IMR-90 (cell line): Measurements from ENCODE around the gene PDXDC1. TPM values are rescaled to one million over a fixed set of nuclear protein-coding genes. Genes with fewer than 3 reads are reported as not detected.

ENCODE experiments used
- ATAC-seq: fragments of 200-7000 bp; cut with Tn5 transposase; 2 replicates; pipeline ENCODE4 v1.9.1; 2020; ENCODE audit warnings: low read depth, mild to moderate bottlenecking, moderate library complexity
- BruUV-seq: library from RNA; stranded (reverse); fragments of 400-500 nt; replicated peaks from 2 replicates; lab custom pipeline; 2021; lab: Mats Ljungman, UMichigan
- CTCF ChIA-PET: fragments of 300-600 bp; formaldehyde crosslinking; extraction: SDS; loops from one replicate; lab custom pipeline; 2021; ENCODE audit warnings: antibody characterized with exemption; lab: Yijun Ruan, JAX
- POLR2A ChIA-PET: fragments of 300-600 bp; sonication (Branson Sonifier 250); formaldehyde crosslinking; loops from one replicate; lab custom pipeline; 2022; ENCODE audit warnings: antibody characterized with exemption; ENCODE audit not compliant: unreplicated experiment; lab: Charles Lee
- DNase-seq: peaks from one replicate; pipeline ENCODE4 v3.0.0; 2013
- H2AFZ ChIP-seq: replicated peaks from 2 replicates; pipeline ENCODE3; 2013; ENCODE audit warnings: low read length, mild to moderate bottlenecking; ENCODE audit not compliant: poor library complexity
- H2AK5ac ChIP-seq: 2 replicates; pipeline ENCODE4 v1.6.1; 2013; ENCODE audit warnings: low read depth, low read length, inconsistent platforms
- H2AK9ac ChIP-seq: replicated peaks from 2 replicates; pipeline ENCODE3; 2013; ENCODE audit warnings: mild to moderate bottlenecking, low read depth, low read length, moderate library complexity; ENCODE audit not compliant: poor library complexity
- H2BK120ac ChIP-seq: 2 replicates; pipeline ENCODE4 v1.6.1; 2013; ENCODE audit warnings: low read depth, low read length, inconsistent platforms
- H2BK15ac ChIP-seq: 3 replicates; pipeline ENCODE4 v1.6.1; 2013; ENCODE audit warnings: low read depth, low read length, inconsistent platforms
- H2BK20ac ChIP-seq: 2 replicates; pipeline ENCODE4 v1.6.1; 2013; ENCODE audit warnings: low read depth, mild to moderate bottlenecking, inconsistent platforms, low read length, moderate library complexity
- H2BK5ac ChIP-seq: 2 replicates; pipeline ENCODE4 v1.6.1; 2013; ENCODE audit warnings: mild to moderate bottlenecking, low read depth, low read length, inconsistent platforms; ENCODE audit not compliant: poor library complexity, severe bottlenecking
- H3K14ac ChIP-seq: replicated peaks from 2 replicates; pipeline ENCODE4 v1.6.1; 2013; ENCODE audit warnings: low read depth, low read length, inconsistent platforms
- H3K18ac ChIP-seq: 2 replicates; pipeline ENCODE4 v1.6.1; 2013; ENCODE audit warnings: low read depth, low read length, control low read depth
- H3K23ac ChIP-seq: 2 replicates; pipeline ENCODE4 v1.6.1; 2013; ENCODE audit warnings: low read depth, low read length, inconsistent platforms
- H3K27ac ChIP-seq: 2 replicates; pipeline ENCODE4 v1.5.1; 2013; ENCODE audit warnings: mild to moderate bottlenecking, control low read depth, low read length; ENCODE audit not compliant: insufficient read depth
- H3K27me3 ChIP-seq: 2 replicates; pipeline ENCODE4 v1.6.1; 2013; ENCODE audit warnings: low read length; ENCODE audit not compliant: control insufficient read depth, insufficient read depth
- H3K36me3 ChIP-seq: 2 replicates; pipeline ENCODE4 v1.6.1; 2013; ENCODE audit warnings: low read length, mixed read lengths; ENCODE audit not compliant: control insufficient read depth, insufficient read depth
- H3K4ac ChIP-seq: 2 replicates; pipeline ENCODE4 v1.6.1; 2013; ENCODE audit warnings: low read depth, low read length, inconsistent platforms
- H3K4me1 ChIP-seq: 2 replicates; pipeline ENCODE4 v1.6.1; 2013; ENCODE audit warnings: low read length, mixed read lengths; ENCODE audit not compliant: control insufficient read depth, insufficient read depth
- H3K4me2 ChIP-seq: 2 replicates; pipeline ENCODE4 v1.6.1; 2013; ENCODE audit warnings: low read depth, mild to moderate bottlenecking, control low read depth, low read length, moderate library complexity
- H3K4me3 ChIP-seq: 2 replicates; pipeline ENCODE4 v1.5.1; 2013; ENCODE audit warnings: low read depth, mild to moderate bottlenecking, control low read depth, low read length, moderate library complexity; ENCODE audit not compliant: insufficient read depth
- H3K56ac ChIP-seq: 2 replicates; pipeline ENCODE4 v1.6.1; 2013; ENCODE audit warnings: low read length, inconsistent platforms; ENCODE audit not compliant: insufficient read depth; ENCODE audit errors: extremely low read depth
- H3K79me1 ChIP-seq, 2 experiments: 2 replicates each; pipeline ENCODE4 v1.6.1; 2013; ENCODE audit warnings: low read length in 2 of 2, inconsistent platforms in 1 of 2, low read depth in 1 of 2
- H3K9ac ChIP-seq: 2 replicates; pipeline ENCODE4 v1.6.1; 2013; ENCODE audit warnings: low read depth, low read length, control low read depth
- H3K9me1 ChIP-seq: 2 replicates; pipeline ENCODE4 v1.6.1; 2013; ENCODE audit warnings: low read length, inconsistent platforms; ENCODE audit not compliant: insufficient read depth
- H3K9me3 ChIP-seq: 2 replicates; pipeline ENCODE4 v1.6.1; 2013; ENCODE audit warnings: low read length; ENCODE audit not compliant: control insufficient read depth, insufficient read depth
- H4K20me1 ChIP-seq: 2 replicates; pipeline ENCODE4 v1.6.1; 2013; ENCODE audit warnings: low read length, inconsistent platforms; ENCODE audit not compliant: insufficient read depth
- H4K5ac ChIP-seq: 2 replicates; pipeline ENCODE4 v1.6.1; 2013; ENCODE audit warnings: mild to moderate bottlenecking, low read depth, low read length, control low read depth
- H4K8ac ChIP-seq, 2 experiments: 2 replicates each; pipeline ENCODE4 v1.6.1; 2013; ENCODE audit warnings: low read depth in 2 of 2, low read length in 2 of 2, control low read depth in 1 of 2, inconsistent platforms in 1 of 2
- H4K91ac ChIP-seq: 2 replicates; pipeline ENCODE4 v1.6.1; 2013; ENCODE audit warnings: low read depth, low read length, inconsistent platforms; ENCODE audit not compliant: insufficient read depth
- MXI1 ChIP-seq: IDR thresholded peaks from 2 replicates; pipeline ENCODE4 v1.6.1; 2012; ENCODE audit warnings: low read depth, mild to moderate bottlenecking, low read length, moderate library complexity, borderline replicate concordance
- RFX5 ChIP-seq: IDR thresholded peaks from 2 replicates; pipeline ENCODE4 v1.8.0; 2012; ENCODE audit warnings: low read depth, mild to moderate bottlenecking, low read length, moderate library complexity
- WGBS, 2 experiments: methylation state at CpG; one replicate each; pipeline versions ENCODE4 v1.1.5 to v1.1.7; 2013; ENCODE audit warnings: missing lambda C conversion rate in 2 of 2; ENCODE audit not compliant: insufficient read length in 1 of 2; ENCODE audit errors: extremely low coverage in 2 of 2; 5-methylcytosine and 5-hydroxymethylcytosine counted together
- dilution Hi-C: fragments of 300-500 bp; cut with HindIII; formaldehyde crosslinking; loops from one replicate; pipeline ENCODE4 v1.14.3; 2018; ENCODE audit warnings: low sequenced_read_pairs; ENCODE audit not compliant: unreplicated experiment
- in situ Hi-C: fragments of 300-500 bp; cut with MboI; formaldehyde crosslinking; loops from 3 replicates; pipeline ENCODE4 v1.14.3; 2019; ENCODE audit warnings: low sequenced_read_pairs, inconsistent platforms, mixed read lengths
- intact Hi-C: fragments of 100-400 bp; cut with micrococcal nuclease; formaldehyde crosslinking; loops from 2 replicates; pipeline ENCODE4 v1.10.0; 2022
- polyA plus RNA-seq, 3 experiments: library from polyadenylated mRNA; depleted of rRNA; stranded (reverse); fragments of >200 nt; gene quantifications; 2 replicates each; pipeline ENCODE4 v1.2.3, GENCODE V29; 2012; ENCODE audit warnings: low replicate concordance in 1 of 3
- total RNA-seq: library from RNA; depleted of rRNA; stranded (reverse); fragments of >200 nt; gene quantifications from 2 replicates; pipeline ENCODE4 v1.2.3, GENCODE V29; 2012

The PDXDC1 gene
- total and polyA plus RNA-seq, 2 of the 4 experiments (the other 2 are of a cell fraction): 68.7 to 117 TPM

GRCh38 chr16:15037003-15037402 lies 62.2 kb downstream of the PDXDC1 start:
- no peak for ATAC-seq
- in situ Hi-C loops: no loop called here

More at GRCh38 chr16:15037003-15037402, 62.2 kb downstream of the PDXDC1 start:
- no peak overlapping the region for H2BK15ac ChIP-seq
- no peaks in the 10 kb centered on the region; the same call in 1 of the 2 replicates for H4K20me1 ChIP-seq
- no peak overlapping the region for H3K23ac ChIP-seq
- no peak overlapping the region for H2BK20ac ChIP-seq
- 83% methylated on average over 6 of the region's 10 CpGs; no CpG with 5 or more reads in 1 of the 2 experiments for WGBS, 2 experiments
- DNase-seq: no peak
- H3K36me3 ChIP-seq: peaks cover 78% of the 10 kb centered on the region
- no peak overlapping the region for H3K9ac ChIP-seq
- H4K8ac ChIP-seq: no peak overlapping the region
- no peak overlapping the region for H2BK120ac ChIP-seq
- no peak overlapping the region for H3K56ac ChIP-seq
- H2AK9ac ChIP-seq: no peak overlapping the region
- H3K4ac ChIP-seq: no peak overlapping the region
- H3K79me1 ChIP-seq: peaks cover 7 to 10% of the 10 kb centered on the region in 2 experiments
- BruUV-seq: TSS peak; percentile 85
- H3K9me1 ChIP-seq: peaks cover 12% of the 10 kb centered on the region
- no peaks in the 10 kb centered on the region for H3K9me3 ChIP-seq
- H3K14ac ChIP-seq: no peak overlapping the region
- H2BK5ac ChIP-seq: no peak overlapping the region
- H3K18ac ChIP-seq: no peak overlapping the region
- no peaks in the 10 kb centered on the region for H3K27me3 ChIP-seq
- intact Hi-C loops: no loop called here
- H4K5ac ChIP-seq: no peak overlapping the region
- no peak overlapping the region for H3K4me2 ChIP-seq
- no peak overlapping the region for H2AFZ ChIP-seq
- POLR2A ChIA-PET: no interaction called here
- CTCF ChIA-PET: no interaction called here
- dilution Hi-C loops: no loop called here
- TF ChIP-seq RFX5: no peak
- TF ChIP-seq MXI1: no peak
- H3K4me1 ChIP-seq: no peaks in the 10 kb centered on the region
- H4K91ac ChIP-seq: no peak overlapping the region
- no peak overlapping the region for H3K27ac ChIP-seq
- no peak overlapping the region for H2AK5ac ChIP-seq
- H3K4me3 ChIP-seq: no peak overlapping the region
